Activated CD4-positive, alpha-beta T cell treated with anti-CD3 and anti-CD28 coated beads for 4 hours (primary cell): ENCODE measurements around the gene CARD16.
"Not testable (repeated sequence)": the region's sequence is repeated elsewhere in the genome, so short reads cannot be mapped to it uniquely, and the experiment has no call there.

Experiments
- DNase-seq, 2 donors: peaks; one replicate each; pipeline ENCODE4 v3.0.0-alpha.2; 2020

Gene CARD16

GRCh38 chr11:105049481-105049880 lies 4.3 kb upstream of the CARD16 start:
- no peak for DNase-seq

GRCh38 chr11:105046898-105047579 lies 1.9 kb upstream of the CARD16 start:
- DNase-seq: no peak

GRCh38 chr11:105045676-105046296 lies 651 bp upstream of the CARD16 start:
- no peak for DNase-seq

- no peak for DNase-seq
Measured at GRCh38 chr11:105042178-105042577, 3.0 kb downstream of the CARD16 start.

GRCh38 chr11:105040703-105041102 lies 4.4 kb downstream of the CARD16 start:
- DNase-seq: no peak

- DNase-seq: peak; percentile 24 to 32
Measured at GRCh38 chr11:105034813-105035620, 10.1 kb downstream of the CARD16 start, which contains the start of gene CASP1. TSS of gene CASP1 (minus strand) at chr11:105035144. CDS start at chr11:105035113, 31 bp downstream.

- DNase-seq: not testable (repeated sequence)
Measured at GRCh38 chr11:105034388-105034787, 10.7 kb downstream of the CARD16 start.

- DNase-seq: no peak
Measured at GRCh38 chr11:105033781-105034180, 11.4 kb downstream of the CARD16 start.

GRCh38 chr11:105033343-105033742 lies 11.8 kb downstream of the CARD16 start:
- DNase-seq: no peak

- DNase-seq: no peak
Measured at GRCh38 chr11:105032495-105032894, 12.6 kb downstream of the CARD16 start.

GRCh38 chr11:105027678-105028077 lies 17.5 kb downstream of the CARD16 start:
- no peak for DNase-seq

GRCh38 chr11:105024394-105024793 lies 20.7 kb downstream of the CARD16 start:
- no peak for DNase-seq

- DNase-seq: no peak
Measured at GRCh38 chr11:105023003-105023402, 22.1 kb downstream of the CARD16 start, which contains the start of gene CASP5. TSS of gene CASP5 (minus strand) at chr11:105023168. CDS start at chr11:105023136, 32 bp downstream.

GRCh38 chr11:105022527-105022926 lies 22.6 kb downstream of the CARD16 start:
- no peak for DNase-seq

GRCh38 chr11:105007463-105007862 lies 37.7 kb downstream of the CARD16 start:
- no peak for DNase-seq

- no peak for DNase-seq
Measured at GRCh38 chr11:105005451-105005845, 39.7 kb downstream of the CARD16 start.

GRCh38 chr11:105004021-105004420 lies 41.1 kb downstream of the CARD16 start:
- DNase-seq: no peak

GRCh38 chr11:105003151-105003550 lies 42.0 kb downstream of the CARD16 start:
- DNase-seq: no peak

GRCh38 chr11:105000797-105001196 lies 44.3 kb downstream of the CARD16 start:
- peak; percentile 44 to 52 for DNase-seq

GRCh38 chr11:105000167-105000566 lies 45.0 kb downstream of the CARD16 start:
- DNase-seq: no peak

GRCh38 chr11:104999721-105000120 lies 45.4 kb downstream of the CARD16 start:
- DNase-seq: no peak

GRCh38 chr11:104997288-104997687 lies 47.8 kb downstream of the CARD16 start:
- DNase-seq: no peak

- DNase-seq: no peak
Measured at GRCh38 chr11:104995001-104995408, 50.1 kb downstream of the CARD16 start.

- no peak for DNase-seq
Measured at GRCh38 chr11:104992781-104993180, 52.4 kb downstream of the CARD16 start.
